Measurements from ENCODE around the gene CDH23.

CDH23 gene

DNA sequence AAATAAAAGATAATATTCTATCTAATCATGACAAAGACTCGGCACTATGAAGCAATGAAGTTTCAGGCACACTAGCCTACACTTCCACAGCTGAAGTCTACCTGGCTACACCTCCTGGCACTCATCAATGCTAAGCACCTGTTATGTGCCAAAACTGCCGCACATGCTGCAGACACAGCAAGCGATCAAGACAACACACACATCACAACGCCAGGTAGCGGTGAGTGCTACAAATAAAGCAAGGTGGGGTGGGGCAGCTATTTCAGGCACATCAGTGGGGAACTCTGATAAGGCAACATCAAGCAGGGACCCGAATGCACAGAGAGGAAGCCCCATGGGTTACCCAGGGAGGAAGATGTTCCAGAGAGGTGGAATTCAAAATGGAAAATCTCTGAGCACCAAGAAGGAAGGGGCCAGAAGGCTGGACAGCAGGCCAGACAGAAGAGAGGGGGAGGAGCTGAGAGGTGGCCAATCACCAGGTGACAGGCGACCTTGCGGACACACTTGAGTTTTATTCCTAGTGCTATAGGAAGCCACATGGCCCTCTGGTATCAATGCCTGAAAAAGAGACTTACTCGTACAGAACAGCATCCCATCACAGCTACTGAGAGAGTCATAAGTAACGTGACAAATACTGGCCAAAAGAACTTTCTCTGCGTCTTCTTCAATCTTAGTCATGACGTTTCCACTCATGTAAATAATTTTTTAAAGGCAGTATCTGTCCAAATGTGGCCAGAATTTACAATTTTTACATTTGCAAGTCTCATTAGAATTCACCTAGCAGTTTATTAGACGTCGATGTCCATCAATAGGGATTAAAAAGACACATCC is 446.4 kb downstream of the CDH23 start:
- Histone ChIP-seq H3K4me3 (ENCODE audit: severe bottlenecking) (no peak overlapping the region), H3K27me3 (ENCODE audit: insufficient read depth, poor library complexity, severe bottlenecking) (no peaks in the 10 kb centered on the region), H3K27ac (ENCODE audit: poor library complexity, severe bottlenecking) (no peak overlapping the region), H3K9me3 (ENCODE audit: severe bottlenecking) (no peaks in the 10 kb centered on the region), H3K4me1 (ENCODE audit: insufficient read depth, poor library complexity, severe bottlenecking) (peaks cover 24% of the 10 kb centered on the region), H3K36me3 (ENCODE audit: low read depth) (no peaks in the 10 kb centered on the region)
- TF ChIP-seq, protein P1, sequence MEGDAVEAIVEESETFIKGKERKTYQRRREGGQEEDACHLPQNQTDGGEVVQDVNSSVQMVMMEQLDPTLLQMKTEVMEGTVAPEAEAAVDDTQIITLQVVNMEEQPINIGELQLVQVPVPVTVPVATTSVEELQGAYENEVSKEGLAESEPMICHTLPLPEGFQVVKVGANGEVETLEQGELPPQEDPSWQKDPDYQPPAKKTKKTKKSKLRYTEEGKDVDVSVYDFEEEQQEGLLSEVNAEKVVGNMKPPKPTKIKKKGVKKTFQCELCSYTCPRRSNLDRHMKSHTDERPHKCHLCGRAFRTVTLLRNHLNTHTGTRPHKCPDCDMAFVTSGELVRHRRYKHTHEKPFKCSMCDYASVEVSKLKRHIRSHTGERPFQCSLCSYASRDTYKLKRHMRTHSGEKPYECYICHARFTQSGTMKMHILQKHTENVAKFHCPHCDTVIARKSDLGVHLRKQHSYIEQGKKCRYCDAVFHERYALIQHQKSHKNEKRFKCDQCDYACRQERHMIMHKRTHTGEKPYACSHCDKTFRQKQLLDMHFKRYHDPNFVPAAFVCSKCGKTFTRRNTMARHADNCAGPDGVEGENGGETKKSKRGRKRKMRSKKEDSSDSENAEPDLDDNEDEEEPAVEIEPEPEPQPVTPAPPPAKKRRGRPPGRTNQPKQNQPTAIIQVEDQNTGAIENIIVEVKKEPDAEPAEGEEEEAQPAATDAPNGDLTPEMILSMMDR (IDR thresholded peaks at IDR 0.05; ENCODE audit: poor library complexity, severe bottlenecking), result no peak
- DNase-seq (ENCODE audit: low spot score), result no peak
- no peak for ATAC-seq (ENCODE audit: low read depth)

DNA sequence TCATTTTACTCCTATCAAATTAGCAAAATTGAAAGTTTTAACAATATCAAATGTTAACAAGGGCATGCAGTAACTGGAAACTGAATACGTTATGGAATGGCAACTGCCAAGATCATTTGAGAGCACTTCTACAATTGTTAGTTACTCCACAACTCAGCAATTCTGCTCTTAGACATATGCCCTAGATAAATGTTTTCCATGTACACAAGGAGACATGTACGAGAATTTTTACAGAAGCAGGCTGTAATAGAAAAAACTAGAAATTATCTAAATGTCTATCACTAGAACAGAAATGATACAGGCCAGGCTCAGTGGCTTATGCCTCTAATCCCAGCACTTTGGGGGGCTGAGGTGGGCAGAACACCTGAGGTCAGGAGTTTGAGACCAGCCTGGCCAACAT is 447.4 kb downstream of the CDH23 start:
- peaks cover 22% of the 10 kb centered on the region for H3K4me1 ChIP-seq (ENCODE audit: insufficient read depth, poor library complexity, severe bottlenecking)
- ATAC-seq (ENCODE audit: low read depth) (no peak), DNase-seq (ENCODE audit: low spot score) (no peak)
- H3K27ac ChIP-seq (ENCODE audit: poor library complexity, severe bottlenecking), result no peak overlapping the region
- H3K36me3 ChIP-seq (ENCODE audit: low read depth), result 0 out of 2 replicates have a peak, but pooled peaks cover 3% of the 10 kb centered on the region
- TF ChIP-seq, protein P1 (IDR thresholded peaks at IDR 0.05; ENCODE audit: poor library complexity, severe bottlenecking), result no peak
- H3K4me3 ChIP-seq (ENCODE audit: severe bottlenecking), result no peak overlapping the region
- no peaks in the 10 kb centered on the region for H3K9me3 ChIP-seq (ENCODE audit: severe bottlenecking)
- H3K27me3 ChIP-seq (ENCODE audit: insufficient read depth, poor library complexity, severe bottlenecking), result no peaks in the 10 kb centered on the region

DNA sequence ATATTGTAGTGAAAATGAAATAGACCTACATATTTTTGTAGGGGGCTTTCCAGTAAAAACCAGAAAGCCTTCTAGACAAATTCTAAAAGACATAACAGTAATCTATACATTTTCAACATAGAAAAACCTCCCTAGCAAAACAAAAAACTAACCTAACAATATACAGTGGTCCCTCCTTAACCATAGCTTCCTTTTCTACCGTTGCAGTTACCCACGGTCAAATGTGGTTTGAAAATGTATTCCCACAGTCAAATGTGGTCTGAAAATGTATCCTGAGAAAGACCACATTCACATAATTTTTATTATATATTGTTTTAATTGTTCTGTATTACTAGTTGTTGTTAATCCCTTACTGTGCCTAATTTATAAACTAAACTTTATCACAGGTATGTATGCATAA is 448.0 kb downstream of the CDH23 start:
- TF ChIP-seq, protein P1 (IDR thresholded peaks at IDR 0.05; ENCODE audit: poor library complexity, severe bottlenecking), result no peak
- Histone ChIP-seq H3K9me3 (ENCODE audit: severe bottlenecking) (no peaks in the 10 kb centered on the region), H3K36me3 (ENCODE audit: low read depth) (0 out of 2 replicates have a peak, but pooled peaks cover 3% of the 10 kb centered on the region), H3K27me3 (ENCODE audit: insufficient read depth, poor library complexity, severe bottlenecking) (no peaks in the 10 kb centered on the region), H3K4me1 (ENCODE audit: insufficient read depth, poor library complexity, severe bottlenecking) (peaks cover 23% of the 10 kb centered on the region), H3K4me3 (ENCODE audit: severe bottlenecking) (no peak overlapping the region), H3K27ac (ENCODE audit: poor library complexity, severe bottlenecking) (no peak overlapping the region)
- ATAC-seq (ENCODE audit: low read depth) (no peak), DNase-seq (ENCODE audit: low spot score) (no peak)

DNA sequence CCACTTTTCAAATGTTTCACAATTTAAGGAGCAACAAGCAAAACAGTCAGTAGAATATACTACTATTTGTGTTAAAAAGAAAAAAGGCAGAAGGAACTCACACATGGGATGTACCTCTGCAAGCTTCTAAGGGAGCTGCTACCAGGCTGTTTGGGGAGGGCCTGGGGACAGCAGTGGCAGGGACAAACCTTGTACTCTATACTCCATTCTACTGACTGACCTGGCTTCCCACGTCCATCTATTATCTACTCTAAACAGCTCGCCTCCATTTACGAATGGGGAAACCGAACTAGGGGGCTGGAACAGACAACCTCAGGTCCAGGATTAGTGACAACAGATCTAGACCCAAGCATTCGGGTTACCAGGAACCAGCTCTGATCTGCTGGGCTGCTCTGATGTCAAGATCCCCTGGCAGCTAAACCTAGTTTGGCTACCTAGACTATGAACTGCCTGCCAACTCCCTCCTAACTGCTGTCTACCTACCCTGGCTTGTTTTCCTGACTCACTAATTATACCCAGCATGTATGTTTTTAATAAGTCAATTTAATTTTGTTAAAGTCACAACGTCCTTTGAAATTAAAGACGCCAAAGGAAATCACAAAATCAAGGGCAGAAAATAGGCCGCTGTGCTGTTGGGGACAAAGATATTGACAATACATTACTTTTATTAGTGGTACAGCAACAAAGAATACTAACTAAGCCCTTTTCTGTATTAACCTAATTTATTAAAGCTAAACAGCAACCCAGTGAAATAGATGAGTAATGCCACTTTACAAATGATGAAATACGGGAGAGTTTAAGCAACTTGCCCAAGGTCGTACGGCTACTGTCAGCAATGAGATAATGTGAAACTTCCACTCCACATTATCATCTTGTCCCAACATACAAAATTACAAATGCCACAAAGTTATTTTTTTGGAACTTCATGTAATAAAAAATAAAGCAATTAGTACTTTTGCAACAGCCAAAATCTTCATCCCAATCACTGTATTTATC is 449.0 kb downstream of the CDH23 start:
- TF ChIP-seq, protein P1 (IDR thresholded peaks at IDR 0.05; ENCODE audit: poor library complexity, severe bottlenecking), result no peak
- no peak for DNase-seq (ENCODE audit: low spot score)
- Histone ChIP-seq H3K27ac (ENCODE audit: poor library complexity, severe bottlenecking) (no peak overlapping the region), H3K36me3 (ENCODE audit: low read depth) (0 out of 2 replicates have a peak, but pooled peaks cover 3% of the 10 kb centered on the region), H3K9me3 (ENCODE audit: severe bottlenecking) (no peaks in the 10 kb centered on the region), H3K4me1 (ENCODE audit: insufficient read depth, poor library complexity, severe bottlenecking) (peaks cover 15% of the 10 kb centered on the region), H3K27me3 (ENCODE audit: insufficient read depth, poor library complexity, severe bottlenecking) (no peaks in the 10 kb centered on the region), H3K4me3 (ENCODE audit: severe bottlenecking) (no peak overlapping the region)
- ATAC-seq (ENCODE audit: low read depth), result no peak
